Stromal cell of bone marrow (primary cell): ENCODE data around the gene AK4.
"Not testable (repeated sequence)": the region's sequence is repeated elsewhere in the genome, so short reads cannot be mapped to it uniquely, and the experiment has no call there.

Experiments used
- DNase-seq: peaks from one replicate; pipeline ENCODE4 v3.0.0-alpha.2; 2012; ENCODE audit warnings: low read depth

The AK4 gene

GRCh38 chr1:65214340-65215027 lies 66.5 kb downstream of the AK4 start:
- no peak for DNase-seq

GRCh38 chr1:65216989-65217388 lies 69.0 kb downstream of the AK4 start:
- DNase-seq = no peak

- DNase-seq = no peak
Measured at GRCh38 chr1:65221638-65222339, 73.8 kb downstream of the AK4 start.

GRCh38 chr1:65222340-65222940 lies 74.4 kb downstream of the AK4 start:
- DNase-seq = no peak

- no peak for DNase-seq
Measured at GRCh38 chr1:65224681-65225091, 76.7 kb downstream of the AK4 start.

- DNase-seq = no peak
Measured at GRCh38 chr1:65225179-65225578, 77.2 kb downstream of the AK4 start.

GRCh38 chr1:65229201-65229600 lies 81.2 kb downstream of the AK4 start:
- DNase-seq = no peak

GRCh38 chr1:65229754-65230339 lies 81.8 kb downstream of the AK4 start:
- no peak for DNase-seq

GRCh38 chr1:65230731-65231481 lies 82.9 kb downstream of the AK4 start:
- DNase-seq = no peak

- no peak for DNase-seq
Measured at GRCh38 chr1:65231718-65232330, 83.8 kb downstream of the AK4 start.

GRCh38 chr1:65232461-65232990 lies 84.5 kb downstream of the AK4 start:
- DNase-seq = no peak

- no peak for DNase-seq
Measured at GRCh38 chr1:65233782-65234181, 85.8 kb downstream of the AK4 start.

- peak; percentile 21 for DNase-seq
Measured at GRCh38 chr1:65235867-65236805, 88.1 kb downstream of the AK4 start.

- DNase-seq = not testable (repeated sequence)
Measured at GRCh38 chr1:65237088-65237487, 89.1 kb downstream of the AK4 start.

GRCh38 chr1:65237503-65237902 lies 89.5 kb downstream of the AK4 start:
- no peak for DNase-seq

GRCh38 chr1:65238010-65238409 lies 90.0 kb downstream of the AK4 start:
- DNase-seq = no peak

GRCh38 chr1:65243491-65243890 lies 95.5 kb downstream of the AK4 start:
- no peak for DNase-seq

- DNase-seq = no peak
Measured at GRCh38 chr1:65245295-65245694, 97.3 kb downstream of the AK4 start.

- DNase-seq = peak; percentile 88
Measured at GRCh38 chr1:65247419-65248359, 99.7 kb downstream of the AK4 start.
